Lower leg skin (tissue), 3 donors: ENCODE data around the gene CAPN9.

Source experiments
- CTCF ChIP-seq, 3 donors: fragments of 450-650 bp; IDR thresholded peaks; one replicate each; pipeline ENCODE4 v1.5.1; 2016; ENCODE audit warnings: antibody characterized with exemption in 3 of 3, mild to moderate bottlenecking in 3 of 3, moderate library complexity in 2 of 3
- POLR2A ChIP-seq, 2 donors: fragments of 450-650 bp; IDR thresholded peaks; one replicate each; pipeline ENCODE4 v1.6.1; 2016 to 2017; ENCODE audit warnings: antibody characterized with exemption in 2 of 2, mild to moderate bottlenecking in 1 of 2, moderate library complexity in 1 of 2

DNA sequence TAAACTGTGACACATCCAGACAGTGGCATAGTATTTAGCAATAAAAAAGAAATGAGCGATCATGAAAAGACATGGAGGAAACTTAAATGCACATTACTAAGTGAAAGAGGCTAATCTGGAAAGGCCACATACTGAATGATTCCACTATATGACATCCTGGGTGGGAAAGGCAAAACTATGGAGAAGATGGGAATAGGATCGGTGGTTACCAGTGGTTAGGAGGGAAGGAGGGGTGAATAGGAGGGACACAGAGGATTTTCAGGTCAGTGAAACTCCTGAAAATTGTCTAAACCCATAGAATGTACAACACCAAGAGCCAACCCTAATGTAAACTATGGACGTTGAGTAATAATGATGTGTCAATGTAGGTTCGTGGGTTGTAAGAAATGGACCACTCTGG lies 47.1 kb upstream of the CAPN9 start:
- TF ChIP-seq POLR2A (IDR thresholded peaks at IDR 0.05) (no peak), CTCF (IDR thresholded peaks at IDR 0.05) (no peak)
